Measurements from ENCODE around the gene ACMSD.

GRCh38 chr2:134900151-134900550 is 61.7 kb downstream of the ACMSD start:
- no peak for TF ChIP-seq CTCF (IDR thresholded peaks at IDR 0.05)
- TF ChIP-seq POLR2AphosphoS5 (IDR thresholded peaks at IDR 0.05), result no peak
- TF ChIP-seq POLR2A (IDR thresholded peaks at IDR 0.05), result no peak

Data from transverse colon (tissue), 4 donors.